Ovary (tissue), 3 donors: Measurements from ENCODE around the gene GOLGA6D.
"Not testable (repeated sequence)": the region's sequence is repeated elsewhere in the genome, so short reads cannot be mapped to it uniquely, and the experiment has no call there.

Experiments
- CTCF ChIP-seq, 3 donors: fragments of 450-650 bp in 2 of 3; fragments of 200-600 bp in 1 of 3; IDR thresholded peaks; one replicate each; pipeline versions ENCODE4 v1.5.1 to v1.8.0; 2016 to 2022; ENCODE audit warnings: antibody characterized with exemption in 3 of 3, mild to moderate bottlenecking in 1 of 3
- EP300 ChIP-seq: sonication (generic); formaldehyde crosslinking; IDR thresholded peaks from one replicate; pipeline ENCODE4 v1.6.1; 2017; ENCODE audit warnings: antibody characterized with exemption
- POLR2A ChIP-seq: fragments of 450-650 bp; IDR thresholded peaks from one replicate; pipeline ENCODE4 v1.6.1; 2017; ENCODE audit warnings: antibody characterized with exemption, mild to moderate bottlenecking, moderate library complexity
- donor health status: DM: no; HTN: no; CAD: no.

GRCh38 chr15:75251343-75251742 is 31.3 kb upstream of the GOLGA6D start:
- TF ChIP-seq CTCF (IDR thresholded peaks at IDR 0.05); POLR2A; EP300: not testable (repeated sequence)
